Hippocampal formation (tissue), 2 donors: ENCODE data around the gene PDE8B.
A peak's percentile ranks its signal among the peaks of the same experiment; 100 is the strongest.
"Not testable (repeated sequence)": the region's sequence is repeated elsewhere in the genome, so short reads cannot be mapped to it uniquely, and the experiment has no call there.

Source experiments
- DNase-seq, 2 donors: peaks; one replicate each; lab custom pipeline; 2025; lab: John Stamatoyannopoulos, UW

Gene PDE8B

DNA sequence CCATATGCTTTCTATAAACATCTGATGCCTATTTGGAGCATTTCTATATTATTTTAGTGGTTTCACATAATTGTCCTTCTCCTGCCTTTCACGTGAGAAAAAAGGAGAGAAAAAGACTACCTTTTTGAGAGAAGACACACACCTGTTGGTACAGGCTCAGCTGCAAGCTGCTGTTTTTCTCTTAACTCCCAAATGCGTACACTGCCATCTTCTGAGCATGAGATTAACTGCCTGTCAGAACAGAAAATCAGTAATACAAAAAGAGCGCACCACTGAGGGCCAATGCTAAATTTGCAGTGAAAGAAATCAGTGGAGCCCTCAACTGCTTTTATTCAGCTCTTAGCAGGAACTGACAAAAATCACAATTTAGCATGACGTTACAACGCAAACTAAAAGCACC is 226.7 kb downstream of the PDE8B start:
- peak; percentile 8 to 63 for DNase-seq

DNA sequence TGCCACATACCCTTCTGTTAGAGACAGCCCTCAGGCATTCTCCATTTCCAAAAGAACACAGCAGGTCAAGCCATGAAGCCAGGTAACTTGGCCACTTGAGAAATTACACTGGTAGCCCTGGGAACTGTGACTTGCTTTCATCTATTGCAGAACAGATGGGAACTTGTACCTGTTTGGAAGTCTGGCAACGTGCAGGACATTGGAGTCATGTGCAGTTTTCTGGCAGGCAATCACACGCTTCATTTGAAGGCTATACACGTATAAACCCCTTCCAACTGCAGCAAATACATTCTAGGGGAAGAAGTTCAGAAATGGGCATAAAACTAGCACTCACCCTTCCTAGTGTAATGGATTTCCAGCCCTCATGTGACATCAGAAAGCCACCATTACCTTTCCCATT is 227.6 kb downstream of the PDE8B start:
- DNase-seq: peak in 1 of 2 donors; percentile 17

DNA sequence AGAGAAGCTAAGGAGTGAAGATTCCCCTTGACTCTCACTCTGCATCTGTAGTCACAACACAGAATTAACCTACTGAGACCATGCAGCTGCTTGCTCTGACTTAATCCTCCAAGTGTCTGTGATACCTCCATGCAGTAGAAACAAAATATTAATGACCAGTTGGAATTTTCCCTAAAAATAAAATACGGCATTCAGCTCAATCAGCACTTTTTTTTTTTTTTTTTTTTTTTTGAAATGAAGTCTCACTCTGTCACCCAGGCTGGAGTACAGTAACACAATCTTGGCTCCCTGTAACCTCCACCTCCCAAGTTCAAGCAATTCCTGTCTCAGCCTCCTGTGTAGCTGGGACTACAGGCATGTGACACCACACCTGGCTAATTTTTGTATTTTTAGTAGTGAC is 233.2 kb downstream of the PDE8B start:
- no peak for DNase-seq

DNA sequence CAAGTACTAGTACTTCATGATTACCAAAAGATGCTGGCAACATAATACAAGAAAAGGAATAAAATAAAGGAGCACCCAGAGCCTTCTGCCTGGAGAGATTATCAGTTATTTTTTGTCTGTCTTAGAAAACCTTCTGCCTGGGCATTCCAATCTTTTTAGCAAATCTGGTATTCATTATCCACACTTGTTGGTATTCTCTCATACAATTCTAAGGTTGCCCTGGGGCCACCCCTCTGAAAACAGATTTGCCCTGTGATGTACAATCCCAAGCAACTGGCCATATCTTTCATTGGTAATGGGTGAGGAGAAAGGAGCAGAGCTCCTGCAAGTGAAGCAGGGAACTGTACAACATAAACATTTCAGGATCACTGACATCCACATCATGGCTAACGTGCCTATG is 233.9 kb downstream of the PDE8B start:
- no peak for DNase-seq

DNA sequence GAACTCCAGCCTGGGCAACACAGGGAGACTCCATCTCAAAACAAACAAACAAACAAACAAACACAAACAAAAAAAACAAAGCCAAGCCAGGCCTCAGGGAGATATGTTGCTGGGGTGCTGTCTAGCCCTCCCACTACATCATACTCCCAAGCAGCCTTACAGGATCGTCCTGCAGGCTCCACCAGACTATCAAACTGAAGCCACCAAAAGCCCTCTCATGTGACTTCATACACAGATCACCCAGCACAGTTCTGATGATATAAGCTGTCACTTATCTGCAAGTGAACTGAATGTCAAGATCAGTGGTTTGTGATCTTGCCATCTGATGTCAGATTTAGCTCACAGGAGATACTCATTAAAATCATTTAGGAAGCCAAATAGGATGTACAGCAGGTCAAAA is 238.4 kb downstream of the PDE8B start:
- DNase-seq: no peak

DNA sequence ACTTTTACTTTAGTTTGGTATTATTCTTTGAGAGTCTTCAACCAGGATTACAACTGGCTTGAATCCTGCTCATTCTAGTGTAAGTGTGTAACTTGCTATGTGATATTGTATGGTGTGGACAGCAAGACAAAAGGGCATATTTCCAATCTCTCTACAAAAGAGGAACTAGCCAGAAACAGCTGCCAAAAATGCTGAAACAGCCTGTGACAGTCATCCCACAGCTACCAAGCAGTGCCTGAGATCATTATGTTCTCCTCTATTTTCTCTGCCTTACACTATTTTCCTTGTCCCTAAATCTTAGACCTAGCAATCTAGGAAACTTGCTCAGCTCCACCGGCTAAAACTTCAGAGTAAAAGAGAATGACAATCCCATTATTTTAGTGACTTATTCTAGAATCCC is 238.8 kb downstream of the PDE8B start:
- DNase-seq: peak; percentile 10 to 43

DNA sequence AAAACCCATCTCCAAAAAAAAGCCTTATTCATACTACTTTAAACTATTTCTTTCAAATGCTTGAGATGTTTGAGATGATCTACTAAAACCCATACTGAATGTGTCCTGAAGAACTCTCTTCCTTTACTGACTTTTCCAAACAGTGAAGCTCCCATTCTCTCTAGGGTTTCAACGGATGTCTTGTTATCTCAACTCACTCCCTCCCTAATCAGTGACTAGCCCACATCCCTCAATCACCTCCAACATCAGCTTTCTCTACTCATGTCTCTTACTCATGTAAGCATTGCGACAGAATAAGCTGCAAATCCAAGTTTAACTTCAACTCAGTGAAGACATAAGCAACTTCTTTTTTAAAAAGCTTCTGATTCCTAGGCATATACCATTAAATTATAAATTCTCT is 239.5 kb downstream of the PDE8B start:
- no peak for DNase-seq

DNA sequence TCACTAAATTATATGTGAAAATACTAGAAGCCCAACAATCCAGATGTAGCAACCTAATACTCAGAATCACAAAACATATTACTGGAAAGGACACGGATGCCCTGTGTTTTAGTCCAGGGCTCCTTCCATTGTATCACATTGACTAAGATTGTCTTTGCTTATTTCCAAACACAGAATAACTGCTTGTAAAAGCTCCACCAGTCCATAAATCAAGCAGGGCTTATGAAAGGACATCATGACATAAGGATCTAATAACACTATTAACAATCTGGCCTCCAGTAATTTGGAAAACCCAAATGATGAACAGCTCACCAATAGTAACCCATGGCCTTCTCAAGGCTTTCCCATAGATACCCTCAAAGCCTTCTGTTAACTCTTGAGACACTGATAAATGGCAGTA is 241.9 kb downstream of the PDE8B start:
- no peak for DNase-seq

DNA sequence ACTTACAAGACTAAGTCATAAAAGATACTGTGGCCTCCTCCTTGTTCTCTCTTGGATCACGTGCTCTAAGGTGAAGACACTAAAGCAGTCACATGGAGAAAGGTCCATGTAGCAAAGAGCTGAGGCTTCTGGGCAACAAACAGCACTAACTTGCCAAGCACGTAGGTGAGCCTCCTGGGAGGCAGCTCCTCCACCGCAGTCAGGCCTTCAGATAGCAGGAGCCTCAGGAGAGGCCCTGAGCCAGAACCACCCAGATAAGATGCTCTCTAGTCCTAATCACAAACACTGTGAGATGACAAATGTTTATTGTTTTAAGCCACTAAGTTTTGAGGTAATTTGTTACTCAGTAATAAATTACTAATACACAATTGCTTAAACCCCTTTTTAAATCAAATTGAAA is 243.6 kb downstream of the PDE8B start:
- no peak for DNase-seq

DNA sequence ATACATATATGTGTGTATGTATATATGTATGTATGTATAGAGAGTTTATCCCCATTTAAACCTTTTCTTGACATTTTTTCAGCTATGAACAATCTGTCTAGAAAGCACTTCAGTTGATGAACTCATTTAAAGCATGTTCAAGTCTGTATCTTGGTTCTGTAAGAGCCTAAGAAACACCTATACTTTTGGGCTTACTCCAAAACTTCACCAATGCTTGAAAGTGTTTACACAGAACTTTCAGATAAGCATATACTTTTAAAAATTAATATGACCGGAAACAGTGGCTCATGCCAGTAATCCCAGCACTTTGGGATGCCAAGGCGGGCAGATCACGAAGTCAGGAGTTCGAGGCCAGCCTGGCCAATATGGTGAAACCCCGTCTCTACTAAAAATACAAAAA is 250.8 kb downstream of the PDE8B start:
- DNase-seq: no peak

DNA sequence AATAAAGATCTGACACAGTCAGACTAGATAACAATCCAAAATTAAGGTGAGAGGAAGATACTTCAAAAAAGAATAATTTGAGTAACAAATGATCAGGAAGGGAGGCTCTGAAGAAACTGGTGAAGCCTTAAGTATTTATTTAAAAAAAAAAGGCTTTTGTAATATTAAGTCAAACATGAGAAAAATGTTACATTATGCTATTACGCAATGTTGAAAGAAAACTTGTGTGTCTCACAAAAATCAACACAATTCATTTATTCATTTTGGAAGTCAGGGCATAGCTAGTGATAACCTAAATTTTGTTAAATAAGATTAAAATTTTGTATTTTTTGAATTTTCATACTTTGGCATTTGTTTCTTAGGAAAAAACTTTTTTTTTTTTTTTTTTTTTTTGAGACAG is 253.4 kb downstream of the PDE8B start:
- no peak for DNase-seq

DNA sequence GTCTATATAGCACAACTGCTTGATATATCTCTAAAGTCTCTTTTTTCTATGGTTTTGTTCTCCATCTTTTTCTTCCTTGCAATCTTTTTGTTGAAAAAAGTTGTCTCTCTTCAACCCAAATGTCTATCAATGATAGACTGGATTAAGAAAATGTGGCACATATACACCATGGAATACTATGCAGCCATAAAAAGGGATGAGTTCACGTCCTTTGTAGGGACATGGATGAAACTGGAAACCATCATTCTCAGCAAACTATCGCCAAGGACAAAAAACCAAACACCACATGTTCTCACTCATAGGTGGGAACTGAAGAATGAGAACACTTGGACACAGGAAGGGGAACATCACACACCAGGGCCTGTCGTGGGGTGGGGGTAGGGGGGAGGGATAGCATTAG is 258.4 kb downstream of the PDE8B start:
- not testable (repeated sequence) for DNase-seq

DNA sequence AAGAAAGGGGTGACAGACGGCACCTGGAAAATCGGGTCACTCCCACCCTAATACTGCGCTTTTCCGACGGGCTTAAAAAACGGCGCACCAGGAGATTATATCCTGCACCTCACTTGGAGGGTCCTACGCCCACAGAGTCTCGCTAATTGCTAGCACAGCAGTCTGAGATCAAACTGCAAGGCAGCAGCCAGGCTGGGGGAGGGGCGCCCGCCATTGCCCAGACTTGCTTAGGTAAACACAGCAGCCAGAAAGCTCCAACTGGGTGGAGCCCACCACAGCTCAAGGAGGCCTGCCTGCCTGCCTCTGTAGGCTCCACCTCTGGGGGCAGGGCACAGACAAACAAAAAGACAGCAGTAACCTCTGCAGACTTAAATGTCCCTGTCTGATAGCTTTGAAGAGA is 264.6 kb downstream of the PDE8B start:
- not testable (repeated sequence) for DNase-seq
